ENCODE measurements around the gene TMEM238L. TPM values are rescaled to one million over a fixed set of nuclear protein-coding genes. Genes with fewer than 3 reads are reported as not detected.

TMEM238L gene
- total RNA-seq, 1 donor: not detected

DNA sequence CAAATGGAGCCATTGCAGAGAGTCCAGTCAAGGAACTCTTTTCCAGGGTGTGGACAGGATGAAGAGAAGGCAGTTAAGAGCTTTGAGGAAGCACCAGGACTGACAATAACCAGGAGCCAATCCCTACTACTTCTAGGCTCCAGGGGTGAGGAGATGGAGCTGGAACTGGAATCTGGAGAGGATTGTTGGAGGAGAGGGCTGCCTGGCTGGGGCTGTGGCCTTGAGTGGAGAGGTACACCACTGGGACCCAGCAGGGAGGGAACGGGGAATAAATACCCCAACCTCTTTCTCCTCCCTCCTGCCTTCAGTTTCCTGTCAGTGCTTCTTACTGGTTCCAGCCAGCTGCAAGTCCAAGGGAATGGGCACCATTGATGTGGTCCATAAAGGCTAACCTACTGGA is 41.9 kb downstream of the TMEM238L start:
- Histone ChIP-seq H3K4me3 (ENCODE audit: insufficient read depth, low read length) (no peak overlapping the region), H3K4me1 (ENCODE audit: insufficient read depth, low read length) (no peaks in the 10 kb centered on the region), H3K27me3 (ENCODE audit: insufficient read depth, low read length) (no peaks in the 10 kb centered on the region), H3K36me3 (ENCODE audit: insufficient read depth, low read length) (no peaks in the 10 kb centered on the region), H3K27ac (ENCODE audit: low read depth, low read length) (no peak overlapping the region), H3K4me2 (ENCODE audit: insufficient read depth, low read length) (no peak overlapping the region), H3K79me2 (ENCODE audit: insufficient read depth, low read length) (no peaks in the 10 kb centered on the region), H4K20me1 (ENCODE audit: insufficient read depth, low read length) (no peaks in the 10 kb centered on the region), H3K9me3 (ENCODE audit: low read depth, low read length) (no peaks in the 10 kb centered on the region), H2AFZ (ENCODE audit: low read length) (no peak overlapping the region)
- no peak for TF ChIP-seq CTCF (IDR thresholded peaks at IDR 0.05; ENCODE audit: extremely low read depth, low read depth, low read length)
- no peak for DNase-seq (ENCODE audit: insufficient read length, low spot score, missing footprints)

DNA sequence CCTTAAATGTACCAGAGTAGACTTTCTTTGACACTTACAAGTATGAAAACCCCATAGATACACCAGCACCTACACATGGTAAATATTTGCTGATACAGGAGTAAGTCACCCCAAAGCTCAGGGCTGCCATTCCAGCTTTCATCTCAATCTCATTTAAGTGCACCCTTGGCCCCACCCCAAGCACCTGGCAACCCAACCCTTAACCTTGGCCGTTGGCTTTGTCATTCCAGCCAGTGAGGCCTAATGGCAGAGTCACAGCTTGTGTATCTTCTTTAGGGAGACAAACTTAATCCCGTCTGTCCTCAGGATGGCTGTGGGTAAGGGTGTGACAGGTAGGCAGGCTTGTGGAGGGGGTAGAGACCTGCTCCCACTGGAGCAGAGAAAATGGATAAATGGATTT is 42.6 kb downstream of the TMEM238L start:
- H3K27me3 ChIP-seq (ENCODE audit: insufficient read depth, low read length): no peaks in the 10 kb centered on the region
- no peaks in the 10 kb centered on the region for H3K36me3 ChIP-seq (ENCODE audit: insufficient read depth, low read length)
- no peak overlapping the region for H3K27ac ChIP-seq (ENCODE audit: low read depth, low read length)
- no peaks in the 10 kb centered on the region for H3K9me3 ChIP-seq (ENCODE audit: low read depth, low read length)
- TF ChIP-seq CTCF (IDR thresholded peaks at IDR 0.05; ENCODE audit: extremely low read depth, low read depth, low read length): no peak
- no peaks in the 10 kb centered on the region for H4K20me1 ChIP-seq (ENCODE audit: insufficient read depth, low read length)
- no peaks in the 10 kb centered on the region for H3K79me2 ChIP-seq (ENCODE audit: insufficient read depth, low read length)
- DNase-seq (ENCODE audit: insufficient read length, low spot score, missing footprints): peak; percentile 80
- H3K4me1 ChIP-seq (ENCODE audit: insufficient read depth, low read length): no peaks in the 10 kb centered on the region
- no peak overlapping the region for H3K4me3 ChIP-seq (ENCODE audit: insufficient read depth, low read length)
- H3K4me2 ChIP-seq (ENCODE audit: insufficient read depth, low read length): no peak overlapping the region
- no peak overlapping the region for H2AFZ ChIP-seq (ENCODE audit: low read length)

GRCh38 chr17:10758062-10758461 is 45.8 kb downstream of the TMEM238L start:
- Histone ChIP-seq H3K27ac (ENCODE audit: low read depth, low read length) (no peak overlapping the region), H4K20me1 (ENCODE audit: insufficient read depth, low read length) (no peaks in the 10 kb centered on the region), H3K4me1 (ENCODE audit: insufficient read depth, low read length) (no peaks in the 10 kb centered on the region), H3K36me3 (ENCODE audit: insufficient read depth, low read length) (no peaks in the 10 kb centered on the region), H3K27me3 (ENCODE audit: insufficient read depth, low read length) (no peaks in the 10 kb centered on the region), H2AFZ (ENCODE audit: low read length) (no peak overlapping the region), H3K9me3 (ENCODE audit: low read depth, low read length) (no peaks in the 10 kb centered on the region), H3K79me2 (ENCODE audit: insufficient read depth, low read length) (no peaks in the 10 kb centered on the region), H3K4me3 (ENCODE audit: insufficient read depth, low read length) (no peak overlapping the region), H3K4me2 (ENCODE audit: insufficient read depth, low read length) (no peak overlapping the region)
- no peak for TF ChIP-seq CTCF (IDR thresholded peaks at IDR 0.05; ENCODE audit: extremely low read depth, low read depth, low read length)
- no peak for DNase-seq (ENCODE audit: insufficient read length, low spot score, missing footprints)

- H3K4me1 ChIP-seq (ENCODE audit: insufficient read depth, low read length): no peaks in the 10 kb centered on the region
- DNase-seq (ENCODE audit: insufficient read length, low spot score, missing footprints): no peak
- no peak overlapping the region for H3K27ac ChIP-seq (ENCODE audit: low read depth, low read length)
- no peak for TF ChIP-seq CTCF (IDR thresholded peaks at IDR 0.05; ENCODE audit: extremely low read depth, low read depth, low read length)
- H3K4me3 ChIP-seq (ENCODE audit: insufficient read depth, low read length): no peak overlapping the region
- H3K9me3 ChIP-seq (ENCODE audit: low read depth, low read length): no peaks in the 10 kb centered on the region
- H3K79me2 ChIP-seq (ENCODE audit: insufficient read depth, low read length): no peaks in the 10 kb centered on the region
- no peaks in the 10 kb centered on the region for H3K27me3 ChIP-seq (ENCODE audit: insufficient read depth, low read length)
- no peak overlapping the region for H3K4me2 ChIP-seq (ENCODE audit: insufficient read depth, low read length)
- no peaks in the 10 kb centered on the region for H4K20me1 ChIP-seq (ENCODE audit: insufficient read depth, low read length)
- H2AFZ ChIP-seq (ENCODE audit: low read length): no peak overlapping the region
- no peaks in the 10 kb centered on the region for H3K36me3 ChIP-seq (ENCODE audit: insufficient read depth, low read length)
Observed at GRCh38 chr17:10757647-10758046, 46.3 kb downstream of the TMEM238L start.

Data from osteoblast (primary cell).